Right lobe of liver (tissue), 6 donors: ENCODE data around the gene PNN. TPM values are rescaled to one million over a fixed set of nuclear protein-coding genes. Genes with fewer than 3 reads are reported as not detected.
"Not testable (repeated sequence)": the region's sequence is repeated elsewhere in the genome, so short reads cannot be mapped to it uniquely, and the experiment has no call there.

Source experiments
- ATAC-seq, 4 donors: fragments of 200-7000 bp; cut with Tn5 transposase; one replicate each; pipeline ENCODE4 v1.9.1; 2020; ENCODE audit warnings: mild to moderate bottlenecking in 4 of 4, moderate library complexity in 4 of 4
- DNase-seq, 3 donors: peaks; one replicate each; pipeline ENCODE4 v3.0.0-alpha.2; 2020
- H3K27ac ChIP-seq, 3 donors: fragments of 200-600 bp; one replicate each; pipeline ENCODE4 v1.8.0; 2022
- H3K27me3 ChIP-seq, 2 donors: fragments of 200-600 bp; one replicate each; pipeline ENCODE4 v1.8.0; 2022
- H3K36me3 ChIP-seq, 4 donors: fragments of 200-600 bp; sonication (generic) in 1 of 4; one replicate each; pipeline versions ENCODE4 v1.5.1 to v1.8.0; 2017 to 2022; ENCODE audit warnings: control low read depth in 1 of 4
- H3K4me1 ChIP-seq, 4 donors: fragments of 200-600 bp; sonication (generic) in 1 of 4; one replicate each; pipeline versions ENCODE4 v1.5.1 to v1.8.0; 2017 to 2022; ENCODE audit warnings: control low read depth in 1 of 4
- H3K4me3 ChIP-seq, 3 donors: fragments of 200-600 bp; one replicate each; pipeline ENCODE4 v1.8.0; 2022
- H3K9me3 ChIP-seq, 4 donors: fragments of 200-600 bp; sonication (generic) in 1 of 4; one replicate each; pipeline versions ENCODE4 v1.5.1 to v1.8.0; 2017 to 2022; ENCODE audit warnings: control low read depth in 1 of 4
- POLR2A ChIP-seq: fragments of 450-650 bp; IDR thresholded peaks from one replicate; pipeline ENCODE4 v1.6.1; 2017; ENCODE audit warnings: antibody characterized with exemption, mild to moderate bottlenecking
- WGBS: methylation state at CpG from one replicate; pipeline ENCODE4 v1.1.6; 2018; ENCODE audit warnings: low coverage, low lambda C conversion rate; ENCODE audit not compliant: insufficient coverage; ENCODE audit errors: missing lambda C conversion rate; 5-methylcytosine and 5-hydroxymethylcytosine counted together
- intact Hi-C, 2 donors: fragments of 100-400 bp; cut with DNase I; formaldehyde crosslinking; loops; one replicate each; pipeline versions ENCODE4 v1.11.2 to v1.14.1; 2022
- total RNA-seq, 6 experiments: library from RNA; depleted of rRNA in 2 of 6; stranded (reverse); fragments of >200 nt in 2 of 6; fragmentation: NEBNext Ultra II Directional in 3 of 6; extraction: Animal tissue kit (Norgen Biotek cat#: 25700) in 3 of 6; gene quantifications; one replicate each; pipeline versions ENCODE4 v1.1.0 to v1.2.4, GENCODE V29; 2016 to 2023
- TF ChIP-seq, protein P1 (sequence below), 4 donors: fragments of 200-600 bp in 3 of 4; fragments of 450-650 bp in 1 of 4; IDR thresholded peaks; one replicate each; pipeline versions ENCODE4 v1.5.1 to v1.8.0; 2016 to 2022; ENCODE audit warnings: antibody characterized with exemption in 4 of 4, mild to moderate bottlenecking in 2 of 4
- donor health status: DM: no; HTN: yes; CAD: no.
- donor health status: DM: no; HTN: no; CAD: no.
- donor health status: DM: no; HTN: no; CAD: no.
- donor health status: DM: no; HTN: yes; CAD: no.
- donor health status: DM: no; HTN: yes; CAD: no.

PNN gene
- total RNA-seq, 6 experiments from 2014 or later: 12.2 to 42.0 (median 23.8) TPM

DNA sequence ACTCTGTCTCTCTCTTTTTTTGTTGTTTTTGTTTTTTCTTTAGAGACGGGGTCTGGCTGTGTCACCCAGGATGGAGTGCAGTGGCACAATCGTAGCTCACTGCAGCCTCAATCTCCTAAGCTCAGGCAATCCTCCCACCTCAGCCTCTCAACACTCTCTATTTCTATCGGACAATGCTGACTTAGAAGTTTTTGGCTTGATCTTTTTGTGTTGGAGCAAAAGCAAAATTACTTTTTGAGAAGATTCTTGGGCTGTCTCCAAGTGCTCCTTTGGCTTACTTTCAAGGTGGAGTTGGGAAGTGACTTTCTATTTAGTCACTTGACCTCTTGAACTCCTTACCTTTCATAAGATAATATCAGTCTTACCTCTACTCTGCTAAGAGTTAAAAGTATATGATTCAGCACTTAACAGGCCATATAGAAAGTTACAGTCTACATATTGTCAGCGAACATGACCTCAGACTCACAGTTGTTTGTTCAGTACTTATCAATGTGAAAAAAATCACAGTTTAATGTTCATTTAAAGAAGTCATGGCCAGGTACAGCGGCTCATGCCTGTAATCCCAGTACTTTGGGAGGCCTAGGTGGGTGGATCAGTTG lies 43.2 kb downstream of the PNN start:
- Histone ChIP-seq H3K4me3 (no peak overlapping the region), H3K36me3 (no peaks in the 10 kb centered on the region), H3K9me3 (no peaks in the 10 kb centered on the region), H3K27me3 (no peaks in the 10 kb centered on the region), H3K27ac (no peak overlapping the region), H3K4me1 (no peaks in the 10 kb centered on the region)
- 42% methylated on average over 5 of the region's 5 CpGs for WGBS
- ATAC-seq (no peak), DNase-seq (no peak)
- TF ChIP-seq, protein P1, sequence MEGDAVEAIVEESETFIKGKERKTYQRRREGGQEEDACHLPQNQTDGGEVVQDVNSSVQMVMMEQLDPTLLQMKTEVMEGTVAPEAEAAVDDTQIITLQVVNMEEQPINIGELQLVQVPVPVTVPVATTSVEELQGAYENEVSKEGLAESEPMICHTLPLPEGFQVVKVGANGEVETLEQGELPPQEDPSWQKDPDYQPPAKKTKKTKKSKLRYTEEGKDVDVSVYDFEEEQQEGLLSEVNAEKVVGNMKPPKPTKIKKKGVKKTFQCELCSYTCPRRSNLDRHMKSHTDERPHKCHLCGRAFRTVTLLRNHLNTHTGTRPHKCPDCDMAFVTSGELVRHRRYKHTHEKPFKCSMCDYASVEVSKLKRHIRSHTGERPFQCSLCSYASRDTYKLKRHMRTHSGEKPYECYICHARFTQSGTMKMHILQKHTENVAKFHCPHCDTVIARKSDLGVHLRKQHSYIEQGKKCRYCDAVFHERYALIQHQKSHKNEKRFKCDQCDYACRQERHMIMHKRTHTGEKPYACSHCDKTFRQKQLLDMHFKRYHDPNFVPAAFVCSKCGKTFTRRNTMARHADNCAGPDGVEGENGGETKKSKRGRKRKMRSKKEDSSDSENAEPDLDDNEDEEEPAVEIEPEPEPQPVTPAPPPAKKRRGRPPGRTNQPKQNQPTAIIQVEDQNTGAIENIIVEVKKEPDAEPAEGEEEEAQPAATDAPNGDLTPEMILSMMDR (IDR thresholded peaks at IDR 0.05): no peak
- no peak for TF ChIP-seq POLR2A
- intact Hi-C loops: no loop called here

DNA sequence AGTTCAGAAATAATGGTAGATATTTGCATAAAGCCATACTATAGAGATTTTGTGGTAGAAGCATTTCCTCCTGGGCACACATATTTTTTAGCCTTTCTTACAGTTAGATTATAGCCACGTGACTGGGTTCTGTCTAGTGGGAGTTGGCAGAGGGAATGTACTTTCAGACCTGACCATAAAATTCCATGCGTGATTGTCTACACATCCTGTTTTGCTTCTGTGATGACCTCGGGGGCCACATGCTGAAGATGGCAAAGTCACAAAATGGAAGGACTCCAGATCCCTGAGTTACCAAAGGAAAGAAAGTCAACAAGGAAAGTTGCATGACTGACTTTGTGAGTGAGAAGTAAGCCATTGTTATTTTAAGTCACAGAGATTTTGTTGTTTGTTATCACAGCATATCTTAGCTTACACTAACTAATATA lies 44.0 kb downstream of the PNN start:
- no peaks in the 10 kb centered on the region for H3K9me3 ChIP-seq

DNA sequence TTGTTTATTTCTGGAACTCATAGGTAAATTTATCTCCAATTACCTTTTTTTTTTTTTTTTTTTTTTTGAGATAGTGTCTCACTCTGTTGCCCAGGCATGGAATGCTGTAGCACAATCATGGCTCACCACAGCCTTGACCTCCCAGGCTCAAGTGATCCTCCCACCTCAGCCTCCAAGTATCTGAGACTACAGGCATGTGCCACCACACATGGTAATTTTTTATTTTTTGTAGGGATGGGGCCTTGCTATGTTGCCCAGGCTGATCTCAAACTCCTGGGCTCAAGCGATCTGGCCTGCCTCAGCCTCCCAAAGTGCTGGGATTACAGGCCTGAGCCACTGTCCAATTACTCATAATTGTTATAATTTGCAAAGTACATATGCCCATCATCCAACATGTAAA lies 45.4 kb downstream of the PNN start:
- H3K4me1 ChIP-seq, H3K27ac ChIP-seq, H3K4me3 ChIP-seq, H3K36me3 ChIP-seq, H3K27me3 ChIP-seq, ATAC-seq, intact Hi-C loops, DNase-seq, H3K9me3 ChIP-seq: not testable (repeated sequence)
- 100% methylated on average over 1 of the region's 1 CpG for WGBS

More for the DNA sequence above, 44.0 kb downstream of the PNN start:
- 69% methylated on average over 3 of the region's 3 CpGs for WGBS
- Histone ChIP-seq H3K36me3 (no peaks in the 10 kb centered on the region), H3K27me3 (no peaks in the 10 kb centered on the region), H3K27ac (no peak overlapping the region), H3K4me3 (no peak overlapping the region), H3K4me1 (no peaks in the 10 kb centered on the region)
- intact Hi-C loops: no loop called here
- TF ChIP-seq, protein P1 (IDR thresholded peaks at IDR 0.05): no peak
- no peak for TF ChIP-seq POLR2A
- DNase-seq (no peak), ATAC-seq (peak in 1 of 4 donors; percentile 15)

DNA sequence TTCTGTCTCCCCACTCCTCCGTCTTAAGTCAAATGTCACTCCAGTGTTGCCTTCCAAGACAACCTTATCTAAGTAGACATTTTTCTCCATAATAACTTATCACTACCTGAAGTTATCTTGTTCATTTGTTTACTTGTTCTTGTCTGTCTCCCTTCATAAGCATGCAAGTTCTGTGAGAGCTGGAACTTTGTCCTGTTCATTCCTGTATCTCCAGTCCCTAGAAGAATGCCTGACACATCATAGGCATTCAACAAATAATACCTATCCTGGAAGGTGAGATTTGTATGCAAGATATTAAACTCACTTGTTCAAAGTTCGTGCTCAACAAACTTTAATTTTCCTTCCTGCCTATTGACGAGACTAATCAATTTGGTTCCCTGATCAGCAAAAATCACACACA lies 53.0 kb downstream of the PNN start:
- ATAC-seq (no peak), DNase-seq (no peak)
- no peaks in the 10 kb centered on the region for H3K27me3 ChIP-seq
- intact Hi-C loops: no loop called here
- 59% methylated on average over 3 of the region's 3 CpGs for WGBS
- no peak overlapping the region for H3K27ac ChIP-seq
- TF ChIP-seq, protein P1 (IDR thresholded peaks at IDR 0.05): no peak
- TF ChIP-seq POLR2A: no peak
- no peaks in the 10 kb centered on the region for H3K36me3 ChIP-seq
- H3K4me3 ChIP-seq: no peak overlapping the region
- H3K9me3 ChIP-seq: no peaks in the 10 kb centered on the region
- H3K4me1 ChIP-seq: peaks cover 0 to 13% (median 4%) of the 10 kb centered on the region in 4 donors

DNA sequence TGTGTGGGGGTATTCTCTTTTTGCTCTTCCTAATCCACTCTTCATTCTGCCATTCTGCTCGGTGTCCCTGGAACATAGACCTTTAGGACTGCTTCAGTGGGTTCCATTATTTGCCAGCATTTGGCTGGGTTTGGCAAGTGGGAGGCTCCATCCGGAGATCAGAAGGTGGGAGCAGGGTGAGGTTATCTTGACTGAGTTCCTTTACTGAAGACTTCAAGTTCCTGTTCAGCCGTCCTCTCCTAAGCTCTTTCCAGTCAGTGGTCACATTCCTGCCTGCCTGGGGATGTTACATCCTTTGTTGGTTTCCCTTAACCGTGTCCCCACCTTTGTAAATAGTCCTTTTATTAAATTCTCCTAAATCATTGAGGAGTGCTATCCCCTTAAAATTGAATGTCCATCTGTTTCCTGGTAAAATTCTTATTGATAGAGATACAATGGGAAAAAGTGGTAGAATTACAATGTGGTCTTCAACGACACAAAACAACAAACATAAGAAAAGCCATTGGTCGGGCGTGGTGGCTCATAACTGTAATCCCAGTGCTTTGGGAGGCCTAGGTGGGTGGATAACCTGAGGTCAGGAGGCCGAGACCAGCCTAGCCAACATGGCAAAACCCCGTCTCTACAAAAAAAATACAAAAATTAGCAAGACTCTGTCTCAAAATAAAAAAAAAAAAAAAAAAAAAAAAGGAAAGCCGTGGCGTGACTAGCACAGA lies 53.6 kb downstream of the PNN start:
- 75% methylated on average over 11 of the region's 11 CpGs for WGBS
- TF ChIP-seq, protein P1 (IDR thresholded peaks at IDR 0.05): no peak
- no peak for TF ChIP-seq POLR2A
- ATAC-seq (peak in 2 of 4 donors; percentile 29 to 31), DNase-seq (no peak)
- H3K4me3 ChIP-seq: no peak overlapping the region
- intact Hi-C loops: no loop called here
- peak overlapping the region; percentile 3 to 34 (median 6) for H3K27ac ChIP-seq
- H3K4me1 ChIP-seq: peaks cover 0 to 13% (median 6%) of the 10 kb centered on the region in 4 donors
- H3K36me3 ChIP-seq: no peaks in the 10 kb centered on the region
- no peaks in the 10 kb centered on the region for H3K27me3 ChIP-seq
- H3K9me3 ChIP-seq: no peaks in the 10 kb centered on the region
